Fibroblast of lung (primary cell): Measurements from ENCODE around the gene LSM14B. TPM values are rescaled to one million over a fixed set of nuclear protein-coding genes. Genes with fewer than 3 reads are reported as not detected.

Experiments used
- DNase-seq, 2 donors: peaks; one replicate each; pipeline versions ENCODE4 v3.0.0 to v3.0.0-alpha.2; 2010; ENCODE audit warnings: low read depth in 2 of 2
- H2AFZ ChIP-seq: 2 replicates; pipeline ENCODE4 v1.5.1; 2012; ENCODE audit warnings: low read length, control low read depth, inconsistent platforms
- H3K27ac ChIP-seq: 2 replicates; pipeline ENCODE4 v1.5.1; 2011; ENCODE audit warnings: low read length, control low read depth; ENCODE audit not compliant: insufficient read depth
- H3K27me3 ChIP-seq: 2 replicates; pipeline ENCODE4 v1.5.1; 2011; ENCODE audit warnings: mild to moderate bottlenecking, low read length; ENCODE audit not compliant: control insufficient read depth, insufficient read depth
- H3K36me3 ChIP-seq: 2 replicates; pipeline ENCODE4 v1.5.1; 2011; ENCODE audit warnings: low read length; ENCODE audit not compliant: control insufficient read depth, insufficient read depth
- H3K4me1 ChIP-seq: 2 replicates; pipeline ENCODE4 v1.5.1; 2011; ENCODE audit warnings: low read length; ENCODE audit not compliant: control insufficient read depth, insufficient read depth; ENCODE audit errors: extremely low read depth
- H3K4me2 ChIP-seq: 2 replicates; pipeline ENCODE4 v1.5.1; 2011; ENCODE audit warnings: low read length, control low read depth; ENCODE audit not compliant: insufficient read depth; ENCODE audit errors: extremely low read depth
- H3K4me3 ChIP-seq, 4 experiments: fragments of 200-600 bp in 1 of 4; sonication (generic) in 1 of 4; replicated peaks in 1 of 4; 2 replicates each; pipeline ENCODE4 v1.5.1; 2011 to 2016; ENCODE audit warnings: low read length in 4 of 4, low read depth in 3 of 4, mild to moderate bottlenecking in 3 of 4, control low read depth in 2 of 4, inconsistent platforms in 1 of 4, mixed read lengths in 1 of 4; ENCODE audit not compliant: insufficient read depth in 1 of 4; ENCODE audit errors: control extremely low read depth in 1 of 4
- H3K79me2 ChIP-seq: 2 replicates; pipeline ENCODE4 v1.5.1; 2012; ENCODE audit warnings: mild to moderate bottlenecking, low read length, inconsistent platforms; ENCODE audit not compliant: control insufficient read depth, insufficient read depth
- H3K9ac ChIP-seq: 2 replicates; pipeline ENCODE4 v1.5.1; 2011; ENCODE audit warnings: mild to moderate bottlenecking, low read length, control low read depth; ENCODE audit not compliant: insufficient read depth
- H3K9me3 ChIP-seq: 2 replicates; pipeline ENCODE4 v1.5.1; 2012; ENCODE audit warnings: low read depth, low read length; ENCODE audit not compliant: control insufficient read depth, insufficient read depth
- H4K20me1 ChIP-seq: 2 replicates; pipeline ENCODE4 v1.5.1; 2011; ENCODE audit warnings: low read length; ENCODE audit not compliant: control insufficient read depth, insufficient read depth; ENCODE audit errors: extremely low read depth
- CTCF ChIP-seq, 2 donors: IDR thresholded peaks in 1 of 2; conservative IDR thresholded peaks in 1 of 2; 1 replicate in 1 of 2; 2 replicates in 1 of 2; pipeline ENCODE4 v1.5.1; 2011 to 2012; ENCODE audit warnings: low read length in 2 of 2, control low read depth in 1 of 2, inconsistent platforms in 1 of 2, low read depth in 1 of 2, mild to moderate bottlenecking in 1 of 2
- EZH2 ChIP-seq: IDR thresholded peaks from 2 replicates; pipeline ENCODE4 v1.5.1; 2012; ENCODE audit warnings: low read length, control low read depth, mild to moderate bottlenecking; ENCODE audit errors: missing control alignments
- polyA plus RNA-seq, 2 donors: library from polyadenylated mRNA; depleted of rRNA in 1 of 2; stranded (reverse) in 1 of 2; unstranded in 1 of 2; fragments of >200 nt; gene quantifications; 2 replicates each; pipeline ENCODE4 v1.2.1, GENCODE V29; 2011 to 2012; ENCODE audit warnings: missing spikeins in 1 of 2
- total RNA-seq: library from RNA; depleted of rRNA; stranded (reverse); fragments of >200 nt; gene quantifications from 2 replicates; pipeline ENCODE4 v1.2.1, GENCODE V29; 2014

LSM14B gene
- total and polyA plus RNA-seq, 2 donors (not counting 1 experiment from before 2014, with no cell fraction given), result 20.2 to 48.7 TPM

DNA sequence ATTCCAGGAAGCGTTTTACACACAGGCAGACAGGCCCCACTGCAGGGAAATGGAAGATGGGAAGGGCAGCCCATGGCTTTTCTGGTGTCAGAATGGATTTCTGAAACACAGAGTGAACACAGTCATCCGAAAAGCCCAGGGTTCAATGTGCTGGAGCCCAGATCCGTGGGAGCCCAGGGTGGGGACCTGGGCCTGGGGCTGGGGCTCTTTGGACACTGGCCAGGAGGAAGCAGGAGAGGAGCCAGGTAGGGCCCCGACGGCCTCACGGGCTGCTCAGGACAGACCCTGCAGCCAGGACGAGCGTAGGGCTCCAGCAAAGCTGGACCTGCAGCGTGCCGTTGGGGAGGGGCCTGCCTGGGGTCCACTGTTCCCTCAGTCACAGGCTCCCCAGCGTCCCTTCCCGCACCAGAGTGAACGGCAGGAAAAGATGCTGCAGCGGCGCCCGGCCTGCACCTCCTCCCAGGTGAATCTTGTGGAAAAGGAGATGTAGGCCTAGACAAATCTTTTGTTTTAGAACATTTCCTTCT lies 24.3 kb upstream of the LSM14B start:
- Histone ChIP-seq H3K9me3 (no peaks in the 10 kb centered on the region), H3K4me3 (no peak overlapping the region), H4K20me1 (no peaks in the 10 kb centered on the region), H3K36me3 (no peaks in the 10 kb centered on the region), H3K79me2 (no peaks in the 10 kb centered on the region), H3K4me2 (no peak overlapping the region), H3K27ac (no peak overlapping the region), H3K4me1 (no peaks in the 10 kb centered on the region), H3K27me3 (no peaks in the 10 kb centered on the region), H2AFZ (no peak overlapping the region), H3K9ac (no peak overlapping the region)
- TF ChIP-seq CTCF (conservative IDR thresholded peaks at IDR 0.05 in 1 of 2, IDR thresholded peaks at IDR 0.05 in 1 of 2; ENCODE audit: low read depth in 1 of 2, low read length in 2 of 2), result no peak
- TF ChIP-seq EZH2, result no peak
- no peak for DNase-seq

DNA sequence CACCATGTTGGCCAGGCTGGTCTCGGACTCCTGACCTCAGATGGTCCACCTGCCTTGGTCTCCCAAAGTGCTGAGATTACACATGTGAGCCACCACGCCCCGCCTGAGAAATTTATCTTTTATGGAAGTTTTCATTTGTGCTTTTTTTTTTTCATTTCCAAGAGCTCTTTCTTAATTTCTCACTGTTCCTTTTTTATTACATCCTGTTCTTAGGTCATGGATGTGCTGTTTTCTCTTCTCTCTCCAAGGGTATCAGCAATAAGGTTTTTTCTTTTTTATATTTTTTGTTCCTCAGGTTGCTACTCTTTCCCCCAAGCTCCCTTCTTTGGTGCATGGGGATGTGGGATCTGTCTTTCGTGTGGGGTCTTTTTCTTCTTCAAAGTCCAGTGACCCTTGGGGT lies 21.2 kb upstream of the LSM14B start:
- no peaks in the 10 kb centered on the region for H3K9me3 ChIP-seq
- H3K4me3 ChIP-seq, result no peak overlapping the region
- no peaks in the 10 kb centered on the region for H3K36me3 ChIP-seq
- H2AFZ ChIP-seq, result no peak overlapping the region
- H3K4me1 ChIP-seq, result no peaks in the 10 kb centered on the region
- H3K27ac ChIP-seq, result no peak overlapping the region
- no peaks in the 10 kb centered on the region for H4K20me1 ChIP-seq
- H3K27me3 ChIP-seq, result no peaks in the 10 kb centered on the region
- H3K9ac ChIP-seq, result no peak overlapping the region
- no peak for TF ChIP-seq EZH2
- H3K4me2 ChIP-seq, result no peak overlapping the region
- H3K79me2 ChIP-seq, result no peaks in the 10 kb centered on the region
- no peak for DNase-seq

DNA sequence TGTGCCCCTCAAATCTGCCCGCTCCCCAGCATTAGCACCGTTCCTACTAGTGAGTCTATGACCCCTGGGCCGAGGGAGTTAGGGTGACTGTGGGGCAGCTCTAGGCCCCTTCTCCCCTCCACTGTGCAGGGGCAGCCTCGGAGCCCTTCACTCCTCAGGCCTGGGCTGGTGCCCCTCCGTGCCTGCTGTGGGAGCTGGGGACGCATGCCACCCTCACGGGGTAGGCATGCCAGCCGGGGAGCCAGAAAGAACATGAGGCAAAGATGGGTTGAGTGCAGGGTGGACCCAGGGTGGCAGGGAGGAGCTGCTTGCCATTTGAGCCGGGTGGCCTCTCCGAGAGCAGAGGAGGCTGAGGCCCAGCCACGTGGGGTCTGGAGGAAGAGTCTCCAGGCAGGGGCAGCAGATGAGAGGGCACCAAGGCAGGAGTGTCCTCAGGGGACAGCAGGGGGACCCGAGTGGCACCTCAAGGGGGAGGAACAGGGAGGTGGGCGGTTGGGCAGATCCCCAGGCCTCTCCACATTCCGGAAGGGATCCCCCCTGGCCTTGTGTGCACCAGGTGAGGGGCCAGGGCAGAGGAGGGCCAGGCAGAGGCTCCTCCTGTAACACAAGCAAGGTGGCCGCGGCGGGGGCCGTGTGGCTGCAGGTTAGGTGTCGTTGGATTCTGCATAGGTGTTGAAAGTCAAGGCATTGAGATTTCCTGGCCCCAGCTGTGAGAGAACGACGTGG lies 18.6 kb upstream of the LSM14B start:
- no peak overlapping the region for H2AFZ ChIP-seq
- no peak overlapping the region for H3K9ac ChIP-seq
- H3K9me3 ChIP-seq, result no peaks in the 10 kb centered on the region
- no peak overlapping the region for H3K4me3 ChIP-seq
- no peaks in the 10 kb centered on the region for H3K79me2 ChIP-seq
- TF ChIP-seq EZH2 (no peak), CTCF (conservative IDR thresholded peaks at IDR 0.05 in 1 of 2, IDR thresholded peaks at IDR 0.05 in 1 of 2; ENCODE audit: low read depth in 1 of 2, low read length in 2 of 2) (no peak)
- H3K4me1 ChIP-seq, result no peaks in the 10 kb centered on the region
- H3K27ac ChIP-seq, result no peak overlapping the region
- H4K20me1 ChIP-seq, result no peaks in the 10 kb centered on the region
- no peaks in the 10 kb centered on the region for H3K36me3 ChIP-seq
- H3K4me2 ChIP-seq, result no peak overlapping the region
- DNase-seq, result no peak
- H3K27me3 ChIP-seq, result no peaks in the 10 kb centered on the region
